ENCODE results near the gene CCNL2.
"Not testable (repeated sequence)": the region's sequence is repeated elsewhere in the genome, so short reads cannot be mapped to it uniquely, and the experiment has no call there.

The CCNL2 gene

GRCh38 chr1:1399187-1399871 lies at the start of gene CCNL2:
Gene CCNL2 (minus strand): TSS chr1:1399335. CDS start chr1:1399306, 29 bp downstream.
- DNase-seq (ENCODE audit: low read depth in 2 of 2) = peak; percentile 99

DNA sequence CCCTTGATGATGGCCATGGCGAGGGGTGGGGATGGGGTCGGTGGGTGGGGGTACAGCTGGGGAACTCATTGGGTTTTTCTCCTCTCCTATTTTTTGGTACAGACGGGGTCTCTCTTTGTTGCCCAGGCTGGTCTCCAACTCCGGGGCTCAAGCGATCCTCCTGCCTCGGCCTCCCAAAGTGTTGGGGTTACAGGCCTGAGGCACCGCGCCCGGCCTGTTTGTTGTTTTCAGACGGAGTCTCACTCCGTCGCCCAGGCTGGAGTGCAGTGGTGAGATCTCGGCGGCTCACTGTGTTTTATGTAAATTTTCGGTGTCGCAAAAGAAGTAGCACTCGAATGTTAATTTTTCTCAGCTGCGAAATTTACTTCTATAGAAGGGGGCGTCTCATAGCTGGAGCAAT lies 47.5 kb upstream of the CCNL2 start:
- not testable (repeated sequence) for DNase-seq (ENCODE audit: low read depth in 2 of 2)

- DNase-seq (ENCODE audit: low read depth in 2 of 2) = no peak
Observed at GRCh38 chr1:1442069-1442770, 43.1 kb upstream of the CCNL2 start.

- peak in 1 of 2 donors; percentile 28 for DNase-seq (ENCODE audit: low read depth in 2 of 2)
Observed at GRCh38 chr1:1441002-1441888, 42.1 kb upstream of the CCNL2 start.

DNA sequence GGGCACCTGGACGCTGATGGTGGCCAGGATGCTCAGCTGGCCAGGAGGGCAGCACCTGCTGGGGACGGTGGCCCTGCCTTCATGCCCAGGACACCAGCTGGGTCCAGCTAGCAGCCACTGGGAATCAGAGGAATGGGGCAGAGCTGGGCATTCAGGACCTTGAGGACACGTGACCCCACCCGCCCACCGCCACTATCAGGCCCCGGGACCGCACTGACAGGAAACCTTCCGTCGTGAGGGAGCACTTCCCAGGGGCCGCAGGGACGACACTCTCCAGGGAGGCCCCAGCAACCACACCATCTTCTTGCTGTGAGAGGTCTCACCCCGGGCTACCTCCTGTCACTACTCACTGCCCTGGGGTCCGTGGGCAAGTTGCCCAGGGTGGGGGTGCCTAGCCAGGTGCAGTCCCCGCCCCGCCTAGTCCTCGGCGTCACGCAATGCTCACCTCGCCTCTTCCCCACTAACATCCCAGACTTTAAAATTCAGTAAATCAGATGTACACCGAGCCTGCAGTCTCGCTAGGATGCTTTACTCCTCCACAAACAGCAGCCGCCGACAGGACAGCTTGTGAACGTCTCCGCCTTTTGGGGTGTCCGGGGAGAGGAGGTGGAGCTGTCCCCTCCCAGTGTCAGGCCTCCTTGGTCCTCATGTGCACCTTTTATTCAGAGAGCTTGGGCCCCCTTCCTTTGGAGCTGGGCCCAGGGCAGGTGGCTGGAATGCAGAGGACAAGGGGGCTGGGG lies 41.3 kb upstream of the CCNL2 start:
- no peak for DNase-seq (ENCODE audit: low read depth in 2 of 2)

GRCh38 chr1:1439546-1440261 lies 40.6 kb upstream of the CCNL2 start:
- no peak for DNase-seq (ENCODE audit: low read depth in 2 of 2)

DNA sequence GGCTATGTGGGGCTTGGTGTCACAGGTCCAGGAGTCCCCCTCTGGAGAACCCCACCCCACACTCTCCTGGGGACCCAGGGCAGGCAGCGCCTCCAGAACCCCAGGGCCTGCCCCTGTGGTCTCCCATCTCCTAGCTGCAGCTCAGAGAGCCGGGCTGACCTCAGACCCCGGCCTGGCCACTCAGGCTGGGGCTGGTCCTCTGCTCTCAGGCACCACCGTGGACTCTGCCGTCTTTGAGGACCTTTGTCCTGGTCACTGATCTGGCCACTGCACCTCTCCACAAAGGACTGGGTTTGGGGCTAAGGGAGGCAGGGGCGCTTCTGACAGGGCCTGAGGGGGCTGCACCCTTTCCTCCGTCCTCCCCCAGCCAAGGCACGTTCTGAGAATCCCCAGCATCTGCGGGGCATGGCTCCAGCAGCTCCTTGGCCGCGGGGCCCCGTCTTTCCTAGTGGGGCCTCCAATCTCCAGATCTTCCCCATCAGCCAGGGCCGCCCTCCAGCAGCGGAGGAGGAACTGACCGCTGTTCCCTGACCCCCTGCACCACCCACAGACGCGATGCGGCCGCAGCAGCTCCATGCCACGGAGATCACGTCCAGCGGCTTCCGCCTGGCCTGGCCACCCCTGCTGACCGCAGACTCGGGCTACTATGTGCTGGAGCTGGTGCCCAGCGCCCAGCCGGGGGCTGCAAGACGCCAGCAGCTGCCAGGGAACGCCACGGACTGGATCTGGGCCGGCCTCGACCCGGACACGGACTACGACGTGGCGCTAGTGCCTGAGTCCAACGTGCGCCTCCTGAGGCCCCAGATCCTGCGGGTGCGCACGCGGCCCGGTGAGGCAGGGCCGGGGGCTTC lies 39.6 kb upstream of the CCNL2 start:
- DNase-seq (ENCODE audit: low read depth in 2 of 2) = no peak

DNA sequence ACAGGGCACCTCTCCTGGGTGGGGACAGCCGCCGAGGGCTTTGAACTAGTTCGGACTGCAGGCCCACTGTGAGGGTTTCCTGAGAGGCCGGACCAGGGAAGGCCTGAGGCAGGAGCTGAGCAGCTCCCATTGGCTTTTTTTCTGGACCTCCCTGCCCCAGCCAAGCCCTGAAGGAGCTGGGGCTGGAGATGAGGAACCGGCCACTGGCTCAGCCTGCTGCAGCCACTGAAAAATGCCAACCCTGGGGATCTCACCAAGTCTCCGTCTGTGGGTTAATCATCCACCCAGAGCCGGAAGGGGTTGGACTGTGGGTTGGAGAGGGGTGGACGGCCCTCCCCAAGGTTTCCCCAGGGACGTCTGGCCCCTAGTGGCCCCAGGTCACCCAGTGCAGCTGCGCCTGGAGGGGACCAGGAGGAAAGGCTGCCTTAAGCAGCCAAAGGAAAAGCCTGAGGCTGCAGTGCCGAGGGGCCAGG lies 38.8 kb upstream of the CCNL2 start:
- no peak for DNase-seq (ENCODE audit: low read depth in 2 of 2)

DNA sequence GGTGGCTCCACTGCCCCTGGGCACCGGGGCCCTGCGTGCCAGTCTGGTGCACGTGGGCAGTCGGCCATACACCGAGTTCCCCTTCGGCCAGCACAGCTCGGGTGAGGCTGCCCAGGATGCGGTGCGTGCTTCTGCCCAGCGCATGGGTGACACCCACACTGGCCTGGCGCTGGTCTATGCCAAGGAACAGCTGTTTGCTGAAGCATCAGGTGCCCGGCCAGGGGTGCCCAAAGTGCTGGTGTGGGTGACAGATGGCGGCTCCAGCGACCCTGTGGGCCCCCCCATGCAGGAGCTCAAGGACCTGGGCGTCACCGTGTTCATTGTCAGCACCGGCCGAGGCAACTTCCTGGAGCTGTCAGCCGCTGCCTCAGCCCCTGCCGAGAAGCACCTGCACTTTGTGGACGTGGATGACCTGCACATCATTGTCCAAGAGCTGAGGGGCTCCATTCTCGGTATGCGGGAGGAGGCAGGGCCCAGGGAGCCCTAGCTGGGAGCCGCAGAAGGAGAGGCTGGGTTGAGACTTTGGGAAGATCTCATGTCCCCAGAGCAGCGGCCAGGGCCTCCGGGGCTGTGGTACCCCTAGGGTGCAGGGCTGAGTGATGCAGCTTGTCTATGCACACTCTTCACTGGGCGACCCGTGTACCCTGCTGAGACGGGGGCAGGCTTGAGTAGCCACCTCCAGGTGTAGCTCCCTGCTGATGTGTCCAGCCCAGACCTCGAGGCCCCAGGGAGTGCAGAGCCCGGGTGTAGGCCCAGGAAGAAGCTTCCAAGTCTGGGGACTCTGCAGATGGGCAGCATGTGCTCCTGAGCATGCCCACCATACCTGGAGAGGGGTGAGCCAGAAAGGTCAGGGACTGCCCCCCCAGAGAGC lies 38.1 kb upstream of the CCNL2 start:
- DNase-seq (ENCODE audit: low read depth in 2 of 2) = no peak

GRCh38 chr1:1436630-1437032 lies 37.5 kb upstream of the CCNL2 start:
- no peak for DNase-seq (ENCODE audit: low read depth in 2 of 2)

DNA sequence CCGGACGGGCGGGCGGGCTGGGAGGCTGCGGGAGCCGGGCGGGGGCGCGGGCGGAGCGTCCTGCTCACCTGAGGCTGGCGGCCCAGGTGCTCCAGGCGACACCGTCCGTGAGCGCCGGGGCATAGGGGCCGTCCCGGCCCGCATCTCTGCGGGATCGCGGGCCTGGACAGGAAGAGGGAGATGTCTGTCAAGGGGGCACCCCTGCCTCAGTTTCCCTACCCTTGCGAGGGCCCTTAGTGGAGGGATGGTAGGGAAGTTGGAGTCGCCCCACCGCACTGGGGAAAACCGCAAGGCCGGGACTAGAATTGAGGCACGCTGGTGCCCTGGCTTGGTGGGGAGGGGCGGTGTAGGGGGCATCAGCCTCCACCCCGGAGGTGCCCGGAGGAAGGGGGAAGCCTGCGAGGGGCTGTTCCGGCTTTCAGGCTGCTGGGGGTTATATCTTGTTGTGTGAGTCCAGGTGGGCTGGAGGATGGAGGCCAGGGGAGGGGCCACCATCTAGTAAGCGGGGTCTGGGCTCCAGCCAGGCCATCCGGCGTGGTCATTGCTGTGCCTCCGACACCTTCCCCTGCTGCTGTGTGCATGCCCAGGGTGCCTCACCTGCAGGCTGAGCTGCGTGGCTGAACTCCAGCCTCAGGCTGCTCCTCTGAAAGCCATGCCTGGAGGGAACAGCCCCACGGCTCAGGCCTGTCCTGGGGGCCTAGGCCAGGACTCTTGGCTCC lies 36.9 kb upstream of the CCNL2 start:
- no peak for DNase-seq (ENCODE audit: low read depth in 2 of 2)

DNA sequence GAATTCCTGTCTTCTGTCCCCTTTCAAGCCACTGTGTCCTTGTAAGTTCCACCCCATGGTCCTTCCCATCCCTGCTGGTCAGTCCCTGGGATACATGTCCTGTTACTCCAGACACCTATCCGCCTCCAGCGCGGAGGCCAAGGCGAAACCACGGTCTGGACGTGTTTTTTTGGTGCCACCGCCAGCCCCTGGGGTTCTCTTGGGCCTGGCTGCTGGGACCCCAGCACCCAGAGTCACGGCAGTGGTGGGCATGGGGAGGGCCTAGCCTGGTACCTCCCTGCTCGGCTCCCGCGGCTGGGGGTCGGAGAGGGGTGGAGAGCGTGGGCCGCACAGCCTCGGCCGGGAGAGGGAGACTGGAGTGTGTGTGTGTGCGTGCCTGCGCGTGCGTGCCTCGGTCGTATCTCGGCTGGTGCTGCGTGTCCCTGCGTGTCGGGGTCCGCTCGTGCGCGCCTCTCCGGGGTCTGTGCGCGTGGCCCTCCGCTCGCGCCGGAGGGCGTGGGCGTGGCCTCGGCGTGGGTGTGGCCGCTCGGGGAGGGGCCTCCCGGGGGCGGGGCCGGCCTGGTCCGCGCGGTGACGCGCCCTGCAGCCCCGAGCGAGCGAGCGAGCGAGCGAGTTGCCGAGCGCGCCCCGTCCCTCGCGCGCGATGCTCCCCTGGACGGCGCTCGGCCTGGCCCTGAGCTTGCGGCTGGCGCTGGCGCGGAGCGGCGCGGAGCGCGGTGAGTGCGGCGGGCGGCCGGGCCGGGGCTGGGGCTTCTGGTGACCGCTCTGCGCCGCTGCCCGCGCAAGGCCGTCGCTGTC lies 36.2 kb upstream of the CCNL2 start, which contains the start of gene VWA1:
Gene VWA1 (plus strand): TSS at position 585 of the 798 bp plus-strand sequence. CDS start 59 bp downstream, at position 644.
- peak; percentile 15 to 42 for DNase-seq (ENCODE audit: low read depth in 2 of 2)

DNA sequence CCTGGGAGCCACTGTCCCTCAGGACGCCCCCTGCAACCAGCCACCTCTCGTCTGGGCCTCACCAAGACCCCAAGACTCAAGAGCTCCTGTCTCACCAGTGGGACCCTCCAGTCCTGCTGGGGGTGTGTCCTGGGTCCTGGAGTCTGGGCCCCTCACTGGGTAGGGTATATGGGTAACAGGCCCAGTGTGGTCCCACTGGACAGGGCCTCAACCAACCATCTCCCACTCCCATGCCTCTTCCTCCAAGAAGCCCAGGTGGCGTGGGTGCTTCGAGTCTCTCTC lies 35.6 kb upstream of the CCNL2 start:
- no peak for DNase-seq (ENCODE audit: low read depth in 2 of 2)

GRCh38 chr1:1434131-1434823 lies 35.1 kb upstream of the CCNL2 start:
- DNase-seq (ENCODE audit: low read depth in 2 of 2) = no peak

GRCh38 chr1:1433804-1434130 lies 34.6 kb upstream of the CCNL2 start:
- DNase-seq (ENCODE audit: low read depth in 2 of 2) = peak; percentile 10 to 25

GRCh38 chr1:1432951-1433803 lies 34.0 kb upstream of the CCNL2 start:
- no peak for DNase-seq (ENCODE audit: low read depth in 2 of 2)
